GM23338 (cell line): ENCODE measurements around the gene ENDOU. TPM values are rescaled to one million over a fixed set of nuclear protein-coding genes. Genes with fewer than 3 reads are reported as not detected.

Source experiments
- ATAC-seq: fragments of 200-7000 bp; cut with Tn5 transposase; 3 replicates; pipeline ENCODE4 v1.9.1; 2020
- DNase-seq: peaks from one replicate; pipeline ENCODE4 v3.0.0-alpha.2; 2015; ENCODE audit warnings: low spot score
- H2AFZ ChIP-seq: fragments of 200-600 bp; sonication (generic); 2 replicates; pipeline ENCODE4 v1.8.0; 2016; ENCODE audit warnings: antibody characterized with exemption, mild to moderate bottlenecking, moderate library complexity
- H3F3A ChIP-seq: fragments of 200-600 bp; sonication (generic); replicated peaks from 2 replicates; pipeline ENCODE4 v1.8.0; 2017; ENCODE audit warnings: antibody characterized with exemption, mixed run types, low read depth
- H3K27ac ChIP-seq: fragments of 200-600 bp; sonication (generic); 2 replicates; pipeline ENCODE4 v1.6.1; 2016; ENCODE audit warnings: low read depth
- H3K27me3 ChIP-seq: fragments of 200-600 bp; sonication (generic); 2 replicates; pipeline ENCODE4 v1.8.0; 2016; ENCODE audit warnings: mild to moderate bottlenecking, mixed run types, moderate library complexity; ENCODE audit not compliant: insufficient read depth
- H3K36me3 ChIP-seq: fragments of 200-600 bp; sonication (generic); 2 replicates; pipeline ENCODE4 v1.8.0; 2016; ENCODE audit warnings: mild to moderate bottlenecking; ENCODE audit not compliant: insufficient read depth
- H3K4me1 ChIP-seq: fragments of 200-600 bp; sonication (generic); 2 replicates; pipeline ENCODE4 v1.8.0; 2016; ENCODE audit warnings: mild to moderate bottlenecking, moderate library complexity; ENCODE audit not compliant: insufficient read depth
- H3K4me2 ChIP-seq: fragments of 200-600 bp; sonication (generic); 2 replicates; pipeline ENCODE4 v1.7.1; 2017; ENCODE audit warnings: mixed run types
- H3K4me3 ChIP-seq: fragments of 200-600 bp; sonication (generic); 2 replicates; pipeline ENCODE4 v1.6.1; 2016; ENCODE audit warnings: mixed run types
- H3K79me2 ChIP-seq: fragments of 200-600 bp; sonication (generic); replicated peaks from 2 replicates; pipeline ENCODE4 v1.8.0; 2017; ENCODE audit warnings: mild to moderate bottlenecking; ENCODE audit not compliant: insufficient read depth
- H3K9me2 ChIP-seq: fragments of 200-600 bp; sonication (generic); 2 replicates; pipeline ENCODE4 v1.8.0; 2017; ENCODE audit not compliant: insufficient read depth
- H4K20me1 ChIP-seq: fragments of 200-600 bp; sonication (generic); replicated peaks from 2 replicates; pipeline ENCODE4 v1.8.0; 2017; ENCODE audit warnings: mild to moderate bottlenecking; ENCODE audit not compliant: insufficient read depth
- H3K27ac Mint-ChIP-seq: 2 replicates; pipeline ENCODE4 v1.8.0; 2020; ENCODE audit warnings: inconsistent platforms, mild to moderate bottlenecking, moderate library complexity, mixed read lengths
- H3K27me3 Mint-ChIP-seq: 3 replicates; pipeline ENCODE4 v1.8.0; 2022; ENCODE audit warnings: low read depth, mild to moderate bottlenecking, moderate library complexity, mixed read lengths, inconsistent platforms; ENCODE audit not compliant: insufficient read depth, poor library complexity
- H3K36me3 Mint-ChIP-seq: 3 replicates; pipeline ENCODE4 v1.8.0; 2021; ENCODE audit warnings: low read depth, mild to moderate bottlenecking, inconsistent platforms, moderate library complexity, mixed read lengths
- H3K4me1 Mint-ChIP-seq: 3 replicates; pipeline ENCODE4 v1.8.0; 2020; ENCODE audit warnings: mild to moderate bottlenecking, inconsistent platforms, mixed read lengths
- H3K4me3 Mint-ChIP-seq: 3 replicates; pipeline ENCODE4 v1.8.0; 2021; ENCODE audit warnings: moderate library complexity, mild to moderate bottlenecking, inconsistent platforms, mixed read lengths
- H3K9me3 Mint-ChIP-seq: 3 replicates; pipeline ENCODE4 v1.8.0; 2020; ENCODE audit warnings: moderate library complexity, mild to moderate bottlenecking, inconsistent platforms, mixed read lengths
- CREB1 ChIP-seq: fragments of 250-450 bp; sonication (Bioruptor Pico); IDR thresholded peaks from 2 replicates; pipeline ENCODE4 v1.5.0; 2020; ENCODE audit warnings: low read depth, mild to moderate bottlenecking, moderate library complexity
- EZH2 ChIP-seq: fragments of 200-600 bp; sonication (generic); IDR thresholded peaks from one replicate; pipeline ENCODE4 v1.8.0; 2017; ENCODE audit warnings: antibody characterized with exemption, mild to moderate bottlenecking, low read depth; ENCODE audit not compliant: unreplicated experiment
- EZH2phosphoT487 ChIP-seq: fragments of 200-600 bp; sonication (generic); IDR thresholded peaks from one replicate; pipeline ENCODE4 v1.8.1; 2018; ENCODE audit warnings: antibody characterized with exemption; ENCODE audit not compliant: unreplicated experiment
- JUNB ChIP-seq: IDR thresholded peaks from one replicate; pipeline ENCODE4 v1.6.1; 2016; ENCODE audit warnings: antibody characterized with exemption; ENCODE audit not compliant: unreplicated experiment
- NANOG ChIP-seq: IDR thresholded peaks from 2 replicates; pipeline ENCODE4 v1.6.1; 2016; ENCODE audit warnings: antibody characterized with exemption, borderline replicate concordance
- POLR2AphosphoS5 ChIP-seq: IDR thresholded peaks from 2 replicates; pipeline ENCODE4 v1.6.1; 2016; ENCODE audit warnings: antibody characterized with exemption, low read depth
- STAT1 ChIP-seq: IDR thresholded peaks from one replicate; pipeline ENCODE4 v1.6.1; 2016; ENCODE audit warnings: antibody characterized with exemption; ENCODE audit not compliant: unreplicated experiment
- ZNF331 ChIP-seq: fragments of 250-450 bp; sonication (Bioruptor Pico); IDR thresholded peaks from 2 replicates; pipeline ENCODE4 v1.5.0; 2020; ENCODE audit warnings: low read depth, mild to moderate bottlenecking, moderate library complexity
- polyA plus RNA-seq: library from polyadenylated mRNA; unstranded; fragments of >200 nt; fragmentation: Nextera tagmentation; extraction: Ambion mirVana; gene quantifications from 2 replicates; pipeline ENCODE4 v1.2.1, GENCODE V29; 2016
- total RNA-seq: library from RNA; depleted of rRNA; stranded (reverse); fragments of >200 nt; shearing (Covaris generic); gene quantifications from 2 replicates; pipeline ENCODE4 v1.2.3, GENCODE V29; 2014
- TF ChIP-seq, protein P1 (sequence below): fragments of 250-450 bp; sonication (Bioruptor Pico); IDR thresholded peaks from 2 replicates; pipeline ENCODE4 v1.5.0; 2020; ENCODE audit warnings: mild to moderate bottlenecking, moderate library complexity
- TF ChIP-seq, protein P2 (sequence below): IDR thresholded peaks from 2 replicates; pipeline ENCODE4 v1.6.1; 2016; ENCODE audit warnings: antibody characterized with exemption
- TF ChIP-seq, protein P3 (sequence below): IDR thresholded peaks from one replicate; pipeline ENCODE4 v1.6.1; 2018; ENCODE audit warnings: antibody characterized with exemption; ENCODE audit not compliant: unreplicated experiment
- TF ChIP-seq, protein P4 (sequence below), 2 experiments: fragments of 200-600 bp in 1 of 2; sonication (generic) in 1 of 2; conservative IDR thresholded peaks; 2 replicates each; pipeline versions ENCODE4 v1.5.1 to v1.6.1; 2016 to 2017; ENCODE audit warnings: antibody characterized with exemption in 2 of 2, low read depth in 2 of 2, mild to moderate bottlenecking in 2 of 2, moderate library complexity in 1 of 2

Gene ENDOU
- total and polyA plus RNA-seq, 2 experiments from 2014 or later = not detected

DNA sequence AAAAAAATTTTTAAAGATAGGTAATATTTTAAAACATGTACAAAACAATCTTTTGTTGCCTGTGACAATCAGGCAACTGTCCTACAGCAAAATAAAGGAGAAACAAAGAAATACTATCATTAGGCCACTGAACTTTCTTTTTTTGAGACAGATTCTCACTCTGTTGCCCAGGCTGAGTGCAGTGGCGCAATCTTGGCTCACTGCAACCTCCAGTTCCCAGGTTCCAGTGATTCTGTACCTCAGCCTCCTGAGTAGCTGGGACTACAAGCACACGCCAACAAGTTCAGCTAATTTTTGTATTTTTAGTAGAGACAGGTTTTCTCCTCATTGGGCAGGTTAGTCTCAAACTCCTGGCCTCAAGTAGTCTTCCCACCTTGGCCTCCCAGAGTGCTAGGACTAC lies 36.1 kb downstream of the ENDOU start (continued):
- TF ChIP-seq, protein P1, sequence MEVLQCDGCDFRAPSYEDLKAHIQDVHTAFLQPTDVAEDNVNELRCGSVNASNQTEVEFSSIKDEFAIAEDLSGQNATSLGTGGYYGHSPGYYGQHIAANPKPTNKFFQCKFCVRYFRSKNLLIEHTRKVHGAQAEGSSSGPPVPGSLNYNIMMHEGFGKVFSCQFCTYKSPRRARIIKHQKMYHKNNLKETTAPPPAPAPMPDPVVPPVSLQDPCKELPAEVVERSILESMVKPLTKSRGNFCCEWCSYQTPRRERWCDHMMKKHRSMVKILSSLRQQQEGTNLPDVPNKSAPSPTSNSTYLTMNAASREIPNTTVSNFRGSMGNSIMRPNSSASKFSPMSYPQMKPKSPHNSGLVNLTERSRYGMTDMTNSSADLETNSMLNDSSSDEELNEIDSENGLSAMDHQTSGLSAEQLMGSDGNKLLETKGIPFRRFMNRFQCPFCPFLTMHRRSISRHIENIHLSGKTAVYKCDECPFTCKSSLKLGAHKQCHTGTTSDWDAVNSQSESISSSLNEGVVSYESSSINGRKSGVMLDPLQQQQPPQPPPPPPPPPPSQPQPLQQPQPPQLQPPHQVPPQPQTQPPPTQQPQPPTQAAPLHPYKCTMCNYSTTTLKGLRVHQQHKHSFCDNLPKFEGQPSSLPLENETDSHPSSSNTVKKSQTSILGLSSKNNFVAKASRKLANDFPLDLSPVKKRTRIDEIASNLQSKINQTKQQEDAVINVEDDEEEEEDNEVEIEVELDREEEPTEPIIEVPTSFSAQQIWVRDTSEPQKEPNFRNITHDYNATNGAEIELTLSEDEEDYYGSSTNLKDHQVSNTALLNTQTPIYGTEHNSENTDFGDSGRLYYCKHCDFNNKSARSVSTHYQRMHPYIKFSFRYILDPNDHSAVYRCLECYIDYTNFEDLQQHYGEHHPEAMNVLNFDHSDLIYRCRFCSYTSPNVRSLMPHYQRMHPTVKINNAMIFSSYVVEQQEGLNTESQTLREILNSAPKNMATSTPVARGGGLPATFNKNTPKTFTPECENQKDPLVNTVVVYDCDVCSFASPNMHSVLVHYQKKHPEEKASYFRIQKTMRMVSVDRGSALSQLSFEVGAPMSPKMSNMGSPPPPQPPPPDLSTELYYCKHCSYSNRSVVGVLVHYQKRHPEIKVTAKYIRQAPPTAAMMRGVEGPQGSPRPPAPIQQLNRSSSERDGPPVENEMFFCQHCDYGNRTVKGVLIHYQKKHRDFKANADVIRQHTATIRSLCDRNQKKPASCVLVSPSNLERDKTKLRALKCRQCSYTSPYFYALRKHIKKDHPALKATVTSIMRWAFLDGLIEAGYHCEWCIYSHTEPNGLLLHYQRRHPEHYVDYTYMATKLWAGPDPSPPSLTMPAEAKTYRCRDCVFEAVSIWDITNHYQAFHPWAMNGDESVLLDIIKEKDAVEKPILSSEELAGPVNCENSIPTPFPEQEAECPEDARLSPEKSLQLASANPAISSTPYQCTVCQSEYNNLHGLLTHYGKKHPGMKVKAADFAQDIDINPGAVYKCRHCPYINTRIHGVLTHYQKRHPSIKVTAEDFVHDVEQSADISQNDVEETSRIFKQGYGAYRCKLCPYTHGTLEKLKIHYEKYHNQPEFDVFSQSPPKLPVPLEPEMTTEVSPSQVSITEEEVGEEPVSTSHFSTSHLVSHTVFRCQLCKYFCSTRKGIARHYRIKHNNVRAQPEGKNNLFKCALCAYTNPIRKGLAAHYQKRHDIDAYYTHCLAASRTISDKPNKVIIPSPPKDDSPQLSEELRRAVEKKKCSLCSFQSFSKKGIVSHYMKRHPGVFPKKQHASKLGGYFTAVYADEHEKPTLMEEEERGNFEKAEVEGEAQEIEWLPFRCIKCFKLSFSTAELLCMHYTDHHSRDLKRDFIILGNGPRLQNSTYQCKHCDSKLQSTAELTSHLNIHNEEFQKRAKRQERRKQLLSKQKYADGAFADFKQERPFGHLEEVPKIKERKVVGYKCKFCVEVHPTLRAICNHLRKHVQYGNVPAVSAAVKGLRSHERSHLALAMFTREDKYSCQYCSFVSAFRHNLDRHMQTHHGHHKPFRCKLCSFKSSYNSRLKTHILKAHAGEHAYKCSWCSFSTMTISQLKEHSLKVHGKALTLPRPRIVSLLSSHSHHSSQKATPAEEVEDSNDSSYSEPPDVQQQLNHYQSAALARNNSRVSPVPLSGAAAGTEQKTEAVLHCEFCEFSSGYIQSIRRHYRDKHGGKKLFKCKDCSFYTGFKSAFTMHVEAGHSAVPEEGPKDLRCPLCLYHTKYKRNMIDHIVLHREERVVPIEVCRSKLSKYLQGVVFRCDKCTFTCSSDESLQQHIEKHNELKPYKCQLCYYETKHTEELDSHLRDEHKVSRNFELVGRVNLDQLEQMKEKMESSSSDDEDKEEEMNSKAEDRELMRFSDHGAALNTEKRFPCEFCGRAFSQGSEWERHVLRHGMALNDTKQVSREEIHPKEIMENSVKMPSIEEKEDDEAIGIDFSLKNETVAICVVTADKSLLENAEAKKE (CRISPR knock-in tag) = no peak

DNA sequence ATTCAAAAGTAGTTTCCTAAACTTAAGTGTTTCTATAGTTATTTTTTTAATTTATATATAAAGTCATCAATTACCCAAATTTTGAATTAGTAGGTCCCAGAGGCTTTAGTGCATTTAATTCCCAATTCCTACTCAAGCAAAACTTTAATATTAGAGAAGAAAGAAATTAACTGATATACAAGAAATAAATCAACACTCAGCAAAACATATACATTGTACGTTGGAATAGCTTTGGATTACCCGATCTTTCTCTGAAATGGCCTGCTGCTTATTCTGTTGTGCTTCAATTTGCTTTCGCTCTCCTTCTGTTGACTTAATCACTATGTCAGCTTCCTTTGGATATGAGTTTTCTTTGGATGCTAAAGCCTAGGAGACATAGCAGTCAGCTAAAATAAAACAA lies 37.7 kb downstream of the ENDOU start:
- H3K4me3 Mint-ChIP-seq = no peak overlapping the region
- H3K36me3 Mint-ChIP-seq = peaks cover 22% of the 10 kb centered on the region
- Histone ChIP-seq H4K20me1 (no peaks in the 10 kb centered on the region; the same call in 1 of the 2 replicates), H3K4me3 (no peak overlapping the region), H3K27me3 (no peaks in the 10 kb centered on the region), H3K36me3 (peaks cover 14% of the 10 kb centered on the region; the same call in 1 of the 2 replicates), H3K4me2 (no peak overlapping the region), H2AFZ (no peak overlapping the region), H3K79me2 (no peaks in the 10 kb centered on the region), H3K27ac (no peak overlapping the region), H3K4me1 (0 out of 2 replicates have a peak, but pooled peaks cover 6% of the 10 kb centered on the region), H3F3A (no peaks in the 10 kb centered on the region), H3K9me2 (no peaks in the 10 kb centered on the region)
- H3K4me1 Mint-ChIP-seq = peaks cover 6% of the 10 kb centered on the region; the same call in 2 of the 3 replicates
- H3K27ac Mint-ChIP-seq = no peak overlapping the region
- TF ChIP-seq EZH2 (no peak), NANOG (no peak), JUNB (no peak), ZNF331 (CRISPR knock-in tag) (no peak), POLR2AphosphoS5 (no peak), STAT1 (no peak), EZH2phosphoT487 (no peak), CREB1 (CRISPR knock-in tag) (no peak)
- TF ChIP-seq, protein P2, sequence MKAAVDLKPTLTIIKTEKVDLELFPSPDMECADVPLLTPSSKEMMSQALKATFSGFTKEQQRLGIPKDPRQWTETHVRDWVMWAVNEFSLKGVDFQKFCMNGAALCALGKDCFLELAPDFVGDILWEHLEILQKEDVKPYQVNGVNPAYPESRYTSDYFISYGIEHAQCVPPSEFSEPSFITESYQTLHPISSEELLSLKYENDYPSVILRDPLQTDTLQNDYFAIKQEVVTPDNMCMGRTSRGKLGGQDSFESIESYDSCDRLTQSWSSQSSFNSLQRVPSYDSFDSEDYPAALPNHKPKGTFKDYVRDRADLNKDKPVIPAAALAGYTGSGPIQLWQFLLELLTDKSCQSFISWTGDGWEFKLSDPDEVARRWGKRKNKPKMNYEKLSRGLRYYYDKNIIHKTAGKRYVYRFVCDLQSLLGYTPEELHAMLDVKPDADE = no peak
- TF ChIP-seq, protein P3, sequence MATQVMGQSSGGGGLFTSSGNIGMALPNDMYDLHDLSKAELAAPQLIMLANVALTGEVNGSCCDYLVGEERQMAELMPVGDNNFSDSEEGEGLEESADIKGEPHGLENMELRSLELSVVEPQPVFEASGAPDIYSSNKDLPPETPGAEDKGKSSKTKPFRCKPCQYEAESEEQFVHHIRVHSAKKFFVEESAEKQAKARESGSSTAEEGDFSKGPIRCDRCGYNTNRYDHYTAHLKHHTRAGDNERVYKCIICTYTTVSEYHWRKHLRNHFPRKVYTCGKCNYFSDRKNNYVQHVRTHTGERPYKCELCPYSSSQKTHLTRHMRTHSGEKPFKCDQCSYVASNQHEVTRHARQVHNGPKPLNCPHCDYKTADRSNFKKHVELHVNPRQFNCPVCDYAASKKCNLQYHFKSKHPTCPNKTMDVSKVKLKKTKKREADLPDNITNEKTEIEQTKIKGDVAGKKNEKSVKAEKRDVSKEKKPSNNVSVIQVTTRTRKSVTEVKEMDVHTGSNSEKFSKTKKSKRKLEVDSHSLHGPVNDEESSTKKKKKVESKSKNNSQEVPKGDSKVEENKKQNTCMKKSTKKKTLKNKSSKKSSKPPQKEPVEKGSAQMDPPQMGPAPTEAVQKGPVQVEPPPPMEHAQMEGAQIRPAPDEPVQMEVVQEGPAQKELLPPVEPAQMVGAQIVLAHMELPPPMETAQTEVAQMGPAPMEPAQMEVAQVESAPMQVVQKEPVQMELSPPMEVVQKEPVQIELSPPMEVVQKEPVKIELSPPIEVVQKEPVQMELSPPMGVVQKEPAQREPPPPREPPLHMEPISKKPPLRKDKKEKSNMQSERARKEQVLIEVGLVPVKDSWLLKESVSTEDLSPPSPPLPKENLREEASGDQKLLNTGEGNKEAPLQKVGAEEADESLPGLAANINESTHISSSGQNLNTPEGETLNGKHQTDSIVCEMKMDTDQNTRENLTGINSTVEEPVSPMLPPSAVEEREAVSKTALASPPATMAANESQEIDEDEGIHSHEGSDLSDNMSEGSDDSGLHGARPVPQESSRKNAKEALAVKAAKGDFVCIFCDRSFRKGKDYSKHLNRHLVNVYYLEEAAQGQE = no peak
- TF ChIP-seq, protein P4, sequence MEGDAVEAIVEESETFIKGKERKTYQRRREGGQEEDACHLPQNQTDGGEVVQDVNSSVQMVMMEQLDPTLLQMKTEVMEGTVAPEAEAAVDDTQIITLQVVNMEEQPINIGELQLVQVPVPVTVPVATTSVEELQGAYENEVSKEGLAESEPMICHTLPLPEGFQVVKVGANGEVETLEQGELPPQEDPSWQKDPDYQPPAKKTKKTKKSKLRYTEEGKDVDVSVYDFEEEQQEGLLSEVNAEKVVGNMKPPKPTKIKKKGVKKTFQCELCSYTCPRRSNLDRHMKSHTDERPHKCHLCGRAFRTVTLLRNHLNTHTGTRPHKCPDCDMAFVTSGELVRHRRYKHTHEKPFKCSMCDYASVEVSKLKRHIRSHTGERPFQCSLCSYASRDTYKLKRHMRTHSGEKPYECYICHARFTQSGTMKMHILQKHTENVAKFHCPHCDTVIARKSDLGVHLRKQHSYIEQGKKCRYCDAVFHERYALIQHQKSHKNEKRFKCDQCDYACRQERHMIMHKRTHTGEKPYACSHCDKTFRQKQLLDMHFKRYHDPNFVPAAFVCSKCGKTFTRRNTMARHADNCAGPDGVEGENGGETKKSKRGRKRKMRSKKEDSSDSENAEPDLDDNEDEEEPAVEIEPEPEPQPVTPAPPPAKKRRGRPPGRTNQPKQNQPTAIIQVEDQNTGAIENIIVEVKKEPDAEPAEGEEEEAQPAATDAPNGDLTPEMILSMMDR (conservative IDR thresholded peaks at IDR 0.05; ENCODE audit: low read depth in 2 of 2) = no peak
- peaks cover 2% of the 10 kb centered on the region for H3K27me3 Mint-ChIP-seq
- no peak for ATAC-seq
- H3K9me3 Mint-ChIP-seq = no peaks in the 10 kb centered on the region
- DNase-seq = no peak
